GM19467 (cell line): Measurements from ENCODE around the gene KCNJ18.
"Not testable (repeated sequence)": the region's sequence is repeated elsewhere in the genome, so short reads cannot be mapped to it uniquely, and the experiment has no call there.

Experiments
- ATAC-seq: cut with Tn5 transposase; IDR thresholded peaks from one replicate; pipeline ENCODE4 v1.9.1; 2021; ENCODE audit warnings: mild to moderate bottlenecking, moderate library complexity; ENCODE audit not compliant: unreplicated experiment

KCNJ18 gene

DNA sequence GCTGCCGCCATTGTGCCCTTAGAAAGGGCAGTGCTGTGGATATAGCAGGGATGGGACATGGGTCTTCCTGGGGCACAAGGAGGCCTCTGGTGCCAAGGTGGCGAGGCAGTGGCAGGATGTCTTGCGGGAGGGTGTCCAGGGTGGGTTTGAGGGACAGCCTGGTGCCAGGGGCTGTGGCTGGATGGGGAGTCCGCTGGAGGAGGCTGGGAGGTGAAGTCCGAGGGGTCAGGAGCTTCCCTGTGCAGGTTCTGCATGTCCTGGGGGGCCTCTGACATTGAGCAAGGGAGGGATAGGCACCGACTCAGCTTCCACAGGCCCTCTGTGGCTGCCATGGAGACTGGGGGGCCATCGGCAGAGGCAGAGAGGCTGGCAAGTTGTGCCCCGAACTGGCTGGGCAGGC lies 9.7 kb downstream of the KCNJ18 start:
- not testable (repeated sequence) for ATAC-seq

DNA sequence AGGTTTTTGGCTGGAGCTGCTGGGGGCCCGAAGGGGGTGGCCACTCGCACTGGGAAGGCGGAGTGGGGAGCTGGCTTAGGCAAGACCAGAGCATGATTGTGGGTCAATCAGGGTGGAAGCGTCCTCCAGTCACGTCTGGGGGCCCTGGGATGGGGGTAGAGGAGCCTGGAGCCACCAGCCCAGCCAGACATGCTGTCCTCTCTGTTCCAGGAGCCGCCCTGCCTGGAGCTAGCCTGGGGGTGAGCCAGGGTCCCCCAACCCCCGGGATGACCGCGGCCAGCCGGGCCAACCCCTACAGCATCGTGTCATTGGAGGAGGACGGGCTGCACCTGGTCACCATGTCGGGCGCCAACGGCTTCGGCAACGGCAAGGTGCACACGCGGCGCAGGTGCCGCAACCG lies 10.2 kb downstream of the KCNJ18 start:
- ATAC-seq: not testable (repeated sequence)

DNA sequence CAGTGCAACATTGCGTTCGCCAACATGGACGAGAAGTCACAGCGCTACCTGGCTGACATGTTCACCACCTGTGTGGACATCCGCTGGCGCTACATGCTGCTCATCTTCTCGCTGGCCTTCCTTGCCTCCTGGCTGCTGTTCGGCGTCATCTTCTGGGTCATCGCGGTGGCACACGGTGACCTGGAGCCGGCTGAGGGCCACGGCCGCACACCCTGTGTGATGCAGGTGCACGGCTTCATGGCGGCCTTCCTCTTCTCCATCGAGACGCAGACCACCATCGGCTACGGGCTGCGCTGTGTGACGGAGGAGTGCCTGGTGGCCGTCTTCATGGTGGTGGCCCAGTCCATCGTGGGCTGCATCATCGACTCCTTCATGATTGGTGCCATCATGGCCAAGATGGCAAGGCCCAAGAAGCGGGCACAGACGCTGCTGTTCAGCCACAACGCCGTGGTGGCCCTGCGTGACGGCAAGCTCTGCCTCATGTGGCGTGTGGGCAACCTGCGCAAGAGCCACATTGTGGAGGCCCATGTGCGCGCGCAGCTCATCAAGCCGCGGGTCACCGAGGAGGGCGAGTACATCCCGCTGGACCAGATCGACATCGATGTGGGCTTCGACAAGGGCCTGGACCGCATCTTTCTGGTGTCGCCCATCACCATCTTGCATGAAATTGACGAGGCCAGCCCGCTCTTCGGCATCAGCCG lies 10.8 kb downstream of the KCNJ18 start:
- ATAC-seq: not testable (repeated sequence)

DNA sequence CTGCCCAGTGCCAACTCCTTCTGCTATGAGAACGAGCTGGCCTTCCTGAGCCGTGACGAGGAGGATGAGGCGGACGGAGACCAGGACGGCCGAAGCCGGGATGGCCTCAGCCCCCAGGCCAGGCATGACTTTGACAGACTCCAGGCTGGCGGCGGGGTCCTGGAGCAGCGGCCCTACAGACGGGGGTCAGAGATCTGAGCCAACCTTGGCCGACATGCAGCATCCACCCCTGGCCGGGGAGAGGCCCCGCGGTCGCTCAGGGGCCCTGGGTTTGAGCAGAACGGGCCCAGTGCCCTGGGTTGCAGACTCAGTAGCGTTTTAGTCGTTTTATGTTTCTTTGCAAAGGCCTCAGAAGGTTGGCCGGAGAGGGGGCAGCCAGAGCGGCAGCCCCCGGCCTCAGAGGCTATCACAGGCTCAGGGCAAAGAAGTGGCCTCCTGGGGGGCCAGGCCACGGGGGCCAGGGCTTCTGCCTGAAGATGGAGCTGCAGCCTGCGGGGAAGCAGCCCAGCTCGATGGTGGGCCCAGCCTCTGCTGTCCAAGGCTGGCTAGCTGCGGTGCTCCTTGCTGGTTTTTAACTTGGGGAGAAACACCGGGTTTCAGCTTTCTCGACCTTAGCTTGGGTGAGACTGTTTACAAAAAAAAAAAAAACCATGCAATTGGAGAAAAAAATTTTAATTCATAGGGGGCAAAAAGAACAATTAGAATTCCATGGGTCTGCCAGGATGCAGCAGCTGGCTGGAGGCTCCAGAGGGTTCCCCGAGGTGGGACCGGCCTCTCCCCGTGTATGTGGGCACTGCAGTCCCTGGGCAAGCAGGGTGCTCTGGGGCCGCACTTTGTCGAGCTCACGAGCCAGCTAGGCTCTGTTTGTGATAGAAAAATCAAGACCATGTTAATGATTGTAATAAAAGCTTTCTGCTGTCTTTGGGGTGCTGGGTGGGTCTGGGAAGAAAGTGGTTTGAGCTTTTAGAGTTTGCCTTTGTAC lies 11.9 kb downstream of the KCNJ18 start:
- ATAC-seq: not testable (repeated sequence)

DNA sequence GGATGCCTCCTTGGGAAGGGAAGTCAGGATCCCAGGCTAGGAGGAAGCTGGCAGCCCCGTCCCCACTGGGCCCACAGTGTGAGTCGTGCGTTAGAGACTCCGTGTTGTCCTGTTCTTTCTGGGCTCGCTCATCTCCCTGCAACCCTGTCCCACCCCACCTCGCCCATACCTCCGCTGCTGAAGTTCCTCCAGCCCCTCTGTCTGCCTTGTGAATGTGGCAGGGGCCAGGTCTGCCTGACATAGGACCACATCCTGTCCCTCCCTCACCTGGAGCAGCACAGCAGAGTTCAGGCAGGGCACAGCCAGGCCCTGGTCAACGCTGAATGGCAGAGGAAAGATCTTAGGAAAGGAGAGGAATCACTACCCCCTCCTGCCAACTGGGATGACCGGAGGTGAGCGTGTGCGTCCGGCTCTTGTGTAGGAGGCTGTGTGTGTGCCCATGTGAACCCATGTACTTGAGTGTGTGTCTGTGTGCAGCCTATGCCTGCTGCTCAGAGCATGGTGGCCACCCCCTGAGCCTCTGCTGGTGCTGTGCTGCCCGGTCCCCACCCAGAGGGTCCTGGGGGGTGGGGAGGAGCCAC lies 12.8 kb downstream of the KCNJ18 start:
- no peak for ATAC-seq

DNA sequence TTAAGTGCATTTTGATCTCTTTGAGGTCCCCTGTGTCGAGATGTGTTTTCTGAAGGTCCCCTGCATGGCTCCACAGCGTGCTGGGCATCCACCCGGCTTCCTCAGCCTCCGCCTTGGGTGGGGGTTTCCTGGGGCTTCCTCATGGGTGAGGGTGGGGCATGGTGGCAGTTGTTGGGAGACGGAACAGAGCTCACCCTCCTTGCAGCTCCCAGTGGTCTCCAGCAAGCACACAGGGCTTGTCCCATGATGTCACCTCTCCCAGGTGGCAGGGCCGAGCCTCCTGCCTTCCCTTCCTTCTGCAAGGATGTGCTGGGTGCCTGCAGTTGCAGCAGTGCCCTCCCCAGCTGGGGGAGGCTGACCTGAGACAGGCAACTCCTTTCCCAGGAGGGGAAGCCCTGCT lies 13.4 kb downstream of the KCNJ18 start:
- not testable (repeated sequence) for ATAC-seq

DNA sequence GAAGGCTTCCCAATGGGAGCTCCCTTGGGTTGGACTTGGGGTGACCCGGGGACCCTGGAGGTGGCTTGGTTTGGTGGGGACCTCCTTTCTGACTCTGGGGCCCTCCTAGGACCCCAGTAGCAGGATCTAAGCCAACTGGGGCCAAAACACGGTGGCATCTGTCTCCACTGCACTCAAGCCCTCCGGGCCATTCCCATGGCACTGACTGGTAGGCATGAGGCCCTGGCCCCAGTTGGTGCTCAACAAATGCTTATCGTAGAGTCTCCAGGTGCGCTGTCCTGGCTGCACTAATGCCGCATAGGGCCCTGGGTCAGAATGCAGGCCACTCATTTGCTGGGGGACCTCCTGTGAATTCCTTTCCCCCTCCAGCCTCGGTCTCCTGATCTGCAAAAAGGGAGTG lies 14.2 kb downstream of the KCNJ18 start:
- ATAC-seq: not testable (repeated sequence)

DNA sequence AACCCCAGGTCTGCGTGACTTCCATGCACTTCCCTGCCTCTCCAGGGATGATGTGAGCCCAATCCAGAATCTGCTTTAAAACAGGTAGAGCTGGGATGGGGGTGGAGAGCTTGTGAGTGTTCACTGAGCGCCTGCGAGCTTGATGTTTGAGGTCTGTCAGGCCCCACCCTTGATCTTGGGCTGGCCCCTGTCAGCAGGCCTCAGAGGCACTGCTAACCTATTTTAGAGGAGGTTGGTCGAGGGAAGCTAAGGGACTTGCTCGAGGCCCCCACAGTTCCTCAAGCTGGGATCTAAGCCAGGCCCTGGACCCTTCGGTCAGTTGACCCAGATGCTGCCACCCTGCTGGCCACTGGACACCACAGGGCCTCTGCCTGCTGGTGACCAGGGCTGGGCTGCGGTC lies 14.8 kb downstream of the KCNJ18 start:
- ATAC-seq: not testable (repeated sequence)

DNA sequence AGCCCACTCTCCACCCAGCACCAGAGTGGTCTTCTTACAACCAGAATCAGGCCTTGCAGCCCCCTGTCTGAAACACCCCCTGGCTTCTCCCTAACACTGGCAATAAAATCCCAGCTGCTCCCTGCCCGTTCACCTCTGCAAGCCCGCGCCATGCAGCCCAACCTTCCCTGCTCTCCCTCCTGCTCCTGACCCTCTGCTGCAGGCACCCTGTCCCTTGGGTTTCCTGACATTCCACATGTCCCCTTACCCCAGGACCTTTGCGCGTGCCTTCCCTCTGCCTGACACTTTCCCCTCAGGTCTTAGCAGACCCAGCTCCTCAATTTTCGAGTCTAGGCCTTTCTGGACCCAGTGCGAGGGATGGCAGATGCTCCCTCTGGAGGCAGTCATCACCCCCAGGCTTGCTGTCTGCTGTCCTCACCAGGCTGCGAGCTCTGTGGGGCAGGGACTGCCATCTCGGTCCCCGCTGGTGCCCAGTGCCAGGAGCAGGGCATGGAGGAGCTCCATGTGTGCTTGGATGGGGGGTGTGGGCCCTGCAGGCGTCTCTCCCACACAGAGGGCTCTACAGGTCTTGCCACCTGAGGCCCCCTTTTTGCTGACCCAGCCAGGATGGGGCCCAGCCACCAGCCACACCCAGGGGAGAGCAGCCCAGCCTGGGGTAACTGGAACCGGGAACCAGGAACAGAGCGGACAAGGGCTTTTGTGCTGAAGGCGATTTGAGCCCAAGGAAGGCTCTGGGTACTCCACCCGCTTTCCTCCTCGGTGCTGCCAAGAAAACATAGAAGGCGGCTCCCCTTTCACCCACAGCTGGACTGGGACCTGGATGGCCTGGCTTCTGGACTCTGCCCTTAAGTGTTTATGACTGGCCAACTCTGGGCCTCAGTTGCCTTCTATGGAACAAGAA lies 15.6 kb downstream of the KCNJ18 start:
- ATAC-seq: not testable (repeated sequence)

DNA sequence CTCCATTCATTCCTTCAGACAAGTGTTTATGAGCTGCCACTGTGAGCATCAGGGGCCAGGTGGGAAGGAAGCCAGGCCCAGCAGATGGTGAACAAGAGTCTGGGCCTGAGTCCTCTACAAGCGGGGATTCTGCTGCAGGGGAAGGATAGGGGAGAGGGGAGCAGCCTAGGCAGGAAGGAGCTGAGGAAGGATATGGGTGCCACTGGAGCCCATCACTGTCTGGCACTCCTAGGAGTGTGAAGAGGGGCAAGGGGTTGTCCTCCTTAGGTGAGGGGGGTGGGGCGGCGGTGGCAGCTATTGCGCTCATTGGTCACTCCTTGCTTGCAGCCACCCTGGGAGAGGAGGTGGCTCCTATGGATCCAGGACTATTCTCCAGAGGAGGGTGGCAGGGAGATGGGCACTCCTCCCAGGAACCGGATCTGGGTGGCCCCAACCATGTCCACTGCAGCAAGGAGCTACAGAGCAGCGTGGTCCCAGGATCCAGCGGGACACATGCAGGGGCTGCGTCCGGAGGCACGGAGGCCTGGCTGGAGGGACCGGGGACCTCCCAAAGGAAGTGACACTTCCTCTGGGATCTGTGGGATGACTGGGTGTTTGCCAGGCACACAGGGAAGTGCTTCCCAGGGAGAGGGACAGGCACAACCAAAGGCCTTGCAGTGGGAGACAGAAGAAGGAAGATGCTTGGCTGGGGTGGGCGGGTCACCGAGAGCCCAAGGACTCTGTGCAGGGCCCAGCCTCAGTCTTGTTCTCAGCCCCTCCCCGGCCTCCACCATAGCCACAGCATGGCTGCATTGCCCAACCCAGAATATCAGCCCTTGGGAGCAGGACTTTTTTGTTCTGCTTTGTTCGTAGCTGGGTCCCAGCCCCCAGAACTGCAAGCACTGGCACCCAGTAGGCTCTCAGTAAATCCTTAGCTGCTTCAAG lies 16.6 kb downstream of the KCNJ18 start:
- ATAC-seq: not testable (repeated sequence)

DNA sequence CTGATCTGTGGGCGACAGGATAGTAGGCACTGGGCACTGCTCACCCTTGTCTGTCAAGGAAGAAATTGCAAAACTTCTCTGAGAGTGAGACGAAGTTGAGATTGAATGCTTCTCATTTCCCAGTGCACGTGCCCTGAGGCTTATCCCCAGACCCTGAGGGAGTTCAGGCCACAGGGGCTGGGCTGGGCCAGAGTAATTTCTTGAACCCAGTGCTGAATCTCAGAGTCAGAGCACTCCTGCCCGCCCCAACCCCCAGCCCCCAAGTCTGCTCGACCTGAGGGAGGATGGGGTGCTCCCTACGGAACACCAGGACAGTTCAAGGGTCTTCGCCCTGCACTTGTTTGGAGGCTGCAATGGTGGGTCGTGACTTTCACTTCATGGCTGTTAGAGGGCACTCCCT lies 17.7 kb downstream of the KCNJ18 start:
- not testable (repeated sequence) for ATAC-seq

DNA sequence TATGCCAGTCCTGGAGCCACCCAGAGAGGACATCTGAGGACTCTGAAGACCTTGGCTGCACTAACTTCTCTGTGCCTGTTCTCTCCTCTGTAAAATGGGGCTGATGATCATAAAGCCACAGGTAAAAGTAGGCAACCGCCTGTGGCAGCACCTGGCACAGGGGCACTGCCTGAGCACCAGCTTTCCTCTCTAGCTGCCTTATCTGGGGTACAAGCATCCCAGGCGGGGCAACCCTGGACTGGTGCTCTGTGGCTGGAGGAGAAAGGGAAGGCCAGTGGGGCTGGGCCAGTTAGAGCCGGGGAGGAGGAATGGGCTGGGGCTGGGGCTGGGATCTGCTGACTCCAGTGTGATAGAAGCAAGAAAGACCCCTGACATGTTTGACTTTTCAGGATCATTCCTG lies 18.2 kb downstream of the KCNJ18 start:
- not testable (repeated sequence) for ATAC-seq

DNA sequence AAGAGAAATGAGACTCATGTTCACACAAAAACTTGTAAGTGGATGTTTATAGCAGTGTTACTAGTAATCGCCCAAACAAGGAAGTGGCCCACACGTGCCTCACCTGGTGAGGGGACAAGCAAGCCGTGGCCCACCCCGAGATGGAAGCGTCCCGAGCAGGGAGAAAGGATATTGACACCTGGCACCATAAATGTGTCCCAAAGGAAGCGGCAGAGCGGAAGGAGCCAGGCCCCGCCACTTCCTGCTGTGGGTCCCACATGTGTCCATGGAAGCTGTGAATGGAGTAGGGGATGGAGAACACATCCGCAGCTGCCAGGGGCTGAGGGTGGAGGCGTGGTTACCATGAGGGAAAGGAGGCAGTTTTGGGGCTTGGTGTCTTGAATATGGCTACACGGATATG lies 18.9 kb downstream of the KCNJ18 start:
- ATAC-seq: no peak

DNA sequence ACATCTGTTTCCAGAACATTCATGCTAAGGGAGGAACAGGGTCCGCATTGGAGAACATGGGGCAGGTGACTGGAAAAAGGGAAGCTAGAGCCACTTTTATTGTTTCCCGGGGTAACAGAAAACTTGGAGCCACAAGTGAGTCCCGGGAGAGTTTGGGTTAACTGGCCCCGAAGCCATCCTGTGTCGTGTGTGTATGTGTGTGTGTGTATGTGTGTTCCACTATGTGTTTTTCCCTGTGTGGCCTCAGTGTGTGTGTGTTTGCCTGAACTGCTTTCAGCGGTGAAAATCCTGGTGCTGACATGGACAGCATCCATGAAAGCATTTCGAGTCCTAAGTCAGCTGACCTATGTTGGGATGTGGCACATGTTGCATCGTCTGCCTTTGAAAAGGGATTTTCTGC lies 20.7 kb downstream of the KCNJ18 start:
- not testable (repeated sequence) for ATAC-seq

DNA sequence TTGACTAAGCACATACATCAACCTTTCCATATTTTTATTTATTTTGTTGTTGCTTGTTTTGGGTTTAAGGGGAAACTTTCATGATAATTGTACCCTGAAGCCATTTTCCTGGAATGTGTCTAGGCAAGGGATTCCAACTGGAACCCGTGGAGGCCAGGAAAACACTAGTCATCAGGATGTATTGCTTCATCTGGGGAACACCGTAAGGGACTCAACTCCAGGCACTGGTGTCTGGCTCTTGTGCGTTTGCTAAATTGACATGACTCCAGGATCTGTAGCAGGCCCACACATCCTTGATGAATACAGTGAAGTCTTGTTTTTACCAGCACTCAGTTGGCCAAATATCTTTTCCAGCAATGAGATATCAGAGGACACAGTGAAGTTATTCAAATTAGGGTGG lies 21.3 kb downstream of the KCNJ18 start:
- ATAC-seq: not testable (repeated sequence)

DNA sequence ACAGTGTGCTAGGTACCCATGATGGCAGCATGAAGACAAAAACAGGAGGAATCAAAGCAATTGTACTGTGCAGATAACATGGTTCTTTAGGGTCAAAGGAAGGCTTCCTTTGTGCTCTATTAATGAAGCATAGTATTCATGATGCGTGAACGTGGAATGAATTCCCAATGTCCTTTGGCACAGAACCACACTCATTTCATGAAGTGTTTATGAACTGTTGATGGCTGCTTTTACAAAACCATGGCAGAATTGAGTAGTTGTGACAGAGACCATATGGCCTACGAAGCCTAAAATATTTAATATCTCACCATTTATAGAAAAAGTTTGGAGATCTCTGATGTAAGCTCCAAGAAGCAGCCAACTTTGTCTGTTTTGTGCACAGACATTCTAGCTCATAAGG lies 22.4 kb downstream of the KCNJ18 start:
- ATAC-seq: not testable (repeated sequence)

DNA sequence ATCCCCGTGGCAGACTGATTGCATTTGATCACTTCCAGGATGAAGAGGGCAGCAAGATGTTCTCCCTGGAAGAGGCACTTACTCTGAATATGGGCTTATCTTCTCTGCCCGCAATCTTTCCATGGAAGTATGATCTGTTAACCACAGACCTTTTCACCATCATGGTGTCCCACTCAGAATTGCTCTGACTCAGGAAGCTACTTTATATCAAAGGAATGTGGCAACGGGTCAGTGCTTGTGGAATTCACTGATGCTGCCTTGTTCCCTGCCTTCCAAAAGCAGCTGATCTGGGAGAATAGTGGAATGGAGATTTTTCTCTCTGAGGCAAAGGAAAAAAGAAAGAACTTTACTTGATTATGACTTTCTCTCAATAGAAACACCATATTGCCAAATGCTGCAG lies 23.6 kb downstream of the KCNJ18 start:
- ATAC-seq: not testable (repeated sequence)

DNA sequence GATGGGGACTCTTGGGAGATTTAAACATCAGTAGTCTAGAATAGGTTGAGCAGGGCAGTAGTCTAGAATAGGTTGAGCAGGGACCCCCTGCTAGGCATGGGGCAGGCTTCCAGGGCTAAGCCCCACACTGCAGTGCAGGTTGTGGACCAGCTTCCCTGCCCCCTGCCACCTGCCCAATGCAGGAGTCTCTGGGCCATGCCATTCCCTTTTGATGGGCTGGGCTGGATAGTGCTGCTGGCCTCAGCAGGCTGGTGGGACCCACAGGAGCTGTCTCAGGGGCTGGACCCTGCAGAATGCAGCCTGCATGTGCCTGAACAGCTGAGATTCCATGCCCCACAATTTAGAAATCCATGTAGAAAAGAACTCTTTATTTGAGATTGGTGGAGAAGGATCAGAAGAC lies 26.6 kb downstream of the KCNJ18 start:
- ATAC-seq: not testable (repeated sequence)

DNA sequence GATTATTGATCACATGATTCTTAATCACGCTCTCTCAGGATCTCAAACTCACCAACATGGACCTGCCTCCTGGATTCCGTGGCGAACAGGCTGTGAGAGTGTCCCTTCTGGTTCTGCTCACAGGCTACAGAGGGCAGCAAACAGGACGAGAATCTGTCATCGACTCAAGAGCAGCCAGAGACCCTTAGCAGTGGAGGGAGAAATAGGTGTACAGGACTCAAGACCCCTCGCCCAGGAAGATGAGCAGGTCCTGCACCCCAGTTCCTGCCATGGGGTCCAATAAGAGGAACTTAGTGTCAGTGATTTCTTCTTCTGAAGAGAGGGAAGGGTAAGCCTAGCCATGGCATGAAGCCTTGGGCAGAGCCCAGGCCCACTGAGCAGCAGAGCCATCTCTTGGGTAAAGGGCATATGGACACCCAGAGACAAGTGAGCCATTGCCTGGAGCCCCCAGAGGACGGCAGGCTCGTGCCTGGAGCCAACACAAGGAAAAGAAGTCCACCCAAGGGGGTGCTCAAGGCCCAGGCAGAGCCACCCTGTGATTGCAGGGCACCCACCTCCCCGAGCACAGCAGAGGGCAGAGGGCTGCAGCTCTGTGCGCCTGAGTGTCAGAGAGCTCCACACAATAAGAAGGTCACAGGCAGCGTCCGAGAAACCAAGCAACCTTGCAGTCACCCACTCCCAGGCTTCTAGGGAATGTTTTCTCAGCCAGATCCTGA lies 27.3 kb downstream of the KCNJ18 start:
- not testable (repeated sequence) for ATAC-seq
